GM19043 (cell line): ENCODE measurements around the gene ZNF502.
"Not testable (repeated sequence)": the region's sequence is repeated elsewhere in the genome, so short reads cannot be mapped to it uniquely, and the experiment has no call there.

Experiments used
- ATAC-seq: cut with Tn5 transposase; IDR thresholded peaks from one replicate; pipeline ENCODE4 v1.9.1; 2021; ENCODE audit warnings: low read depth; ENCODE audit not compliant: unreplicated experiment

ZNF502 gene

GRCh38 chr3:44712455-44713075 lies at the start of gene ZNF502:
TSS of gene ZNF502 (plus strand) at chr3:44712660. CDS start at chr3:44720262, 7,602 bp downstream.
- ATAC-seq, result no peak

- no peak for ATAC-seq
Measured at GRCh38 chr3:44665173-44665572, 47.3 kb upstream of the ZNF502 start.

- ATAC-seq, result no peak
Measured at GRCh38 chr3:44666346-44666745, 46.1 kb upstream of the ZNF502 start.

- ATAC-seq, result no peak
Measured at GRCh38 chr3:44669760-44670159, 42.7 kb upstream of the ZNF502 start.

- not testable (repeated sequence) for ATAC-seq
Measured at GRCh38 chr3:44673466-44673865, 39.0 kb upstream of the ZNF502 start.

GRCh38 chr3:44674211-44674610 lies 38.2 kb upstream of the ZNF502 start:
- no peak for ATAC-seq

GRCh38 chr3:44678480-44679116 lies 33.9 kb upstream of the ZNF502 start:
- ATAC-seq, result no peak

GRCh38 chr3:44680921-44681455 lies 31.5 kb upstream of the ZNF502 start:
- no peak for ATAC-seq

GRCh38 chr3:44682182-44682896 lies 30.1 kb upstream of the ZNF502 start:
- ATAC-seq, result no peak

GRCh38 chr3:44685128-44685800 lies 27.2 kb upstream of the ZNF502 start:
- ATAC-seq, result no peak

- no peak for ATAC-seq
Measured at GRCh38 chr3:44687898-44688297, 24.6 kb upstream of the ZNF502 start.

GRCh38 chr3:44721231-44722102 lies 9.0 kb downstream of the ZNF502 start:
- no peak for ATAC-seq

- ATAC-seq, result no peak
Measured at GRCh38 chr3:44722103-44722401, 9.6 kb downstream of the ZNF502 start.

GRCh38 chr3:44729384-44729910 lies 17.0 kb downstream of the ZNF502 start, which contains the start of gene ZNF501:
TSS of gene ZNF501 (plus strand) at chr3:44729635. CDS start at chr3:44734422, 4,787 bp downstream.
- peak; percentile 88 for ATAC-seq

- no peak for ATAC-seq
Measured at GRCh38 chr3:44734646-44735168, 22.2 kb downstream of the ZNF502 start.

- peak; percentile 7 for ATAC-seq
Measured at GRCh38 chr3:44761101-44761423, 48.6 kb downstream of the ZNF502 start.

GRCh38 chr3:44761424-44762169 lies 49.1 kb downstream of the ZNF502 start, which contains the start of the genes KIAA1143 and KIF15:
TSS of gene KIAA1143 (minus strand) at chr3:44761619. CDS start at chr3:44761602, 17 bp downstream.
TSS of gene KIF15 (plus strand) at chr3:44761794. CDS start at chr3:44761866, 72 bp downstream.
- ATAC-seq, result peak; percentile 86

GRCh38 chr3:44762170-44762677 lies 49.8 kb downstream of the ZNF502 start:
- no peak for ATAC-seq

GRCh38 chr3:44762690-44763089 lies 50.2 kb downstream of the ZNF502 start:
- no peak for ATAC-seq
